BE2C (cell line): ENCODE results near the gene DLGAP4.

ENCODE experiments used
- DNase-seq: peaks from one replicate; pipeline ENCODE4 v3.0.0-alpha.2; 2020
- H3K27me3 ChIP-seq: fragments of 250-450 bp; sonication (Bioruptor Pico); 2 replicates; pipeline ENCODE4 v1.5.1; 2020; ENCODE audit warnings: mild to moderate bottlenecking
- H3K36me3 ChIP-seq: fragments of 250-450 bp; sonication (Bioruptor Pico); 2 replicates; pipeline ENCODE4 v1.5.1; 2020; ENCODE audit warnings: mild to moderate bottlenecking
- H3K4me1 ChIP-seq: fragments of 250-450 bp; sonication (Bioruptor Pico); 2 replicates; pipeline ENCODE4 v1.5.1; 2020
- H3K4me3 ChIP-seq: 2 replicates; pipeline ENCODE4 v1.5.1; 2011; ENCODE audit warnings: low read depth, low read length
- H3K9me3 ChIP-seq: fragments of 250-450 bp; sonication (Bioruptor Pico); 2 replicates; pipeline ENCODE4 v1.5.1; 2020
- TF ChIP-seq, protein P1 (sequence below): IDR thresholded peaks from 2 replicates; pipeline ENCODE4 v1.5.1; 2012; ENCODE audit warnings: mild to moderate bottlenecking, low read depth, low read length

DLGAP4 gene

DNA sequence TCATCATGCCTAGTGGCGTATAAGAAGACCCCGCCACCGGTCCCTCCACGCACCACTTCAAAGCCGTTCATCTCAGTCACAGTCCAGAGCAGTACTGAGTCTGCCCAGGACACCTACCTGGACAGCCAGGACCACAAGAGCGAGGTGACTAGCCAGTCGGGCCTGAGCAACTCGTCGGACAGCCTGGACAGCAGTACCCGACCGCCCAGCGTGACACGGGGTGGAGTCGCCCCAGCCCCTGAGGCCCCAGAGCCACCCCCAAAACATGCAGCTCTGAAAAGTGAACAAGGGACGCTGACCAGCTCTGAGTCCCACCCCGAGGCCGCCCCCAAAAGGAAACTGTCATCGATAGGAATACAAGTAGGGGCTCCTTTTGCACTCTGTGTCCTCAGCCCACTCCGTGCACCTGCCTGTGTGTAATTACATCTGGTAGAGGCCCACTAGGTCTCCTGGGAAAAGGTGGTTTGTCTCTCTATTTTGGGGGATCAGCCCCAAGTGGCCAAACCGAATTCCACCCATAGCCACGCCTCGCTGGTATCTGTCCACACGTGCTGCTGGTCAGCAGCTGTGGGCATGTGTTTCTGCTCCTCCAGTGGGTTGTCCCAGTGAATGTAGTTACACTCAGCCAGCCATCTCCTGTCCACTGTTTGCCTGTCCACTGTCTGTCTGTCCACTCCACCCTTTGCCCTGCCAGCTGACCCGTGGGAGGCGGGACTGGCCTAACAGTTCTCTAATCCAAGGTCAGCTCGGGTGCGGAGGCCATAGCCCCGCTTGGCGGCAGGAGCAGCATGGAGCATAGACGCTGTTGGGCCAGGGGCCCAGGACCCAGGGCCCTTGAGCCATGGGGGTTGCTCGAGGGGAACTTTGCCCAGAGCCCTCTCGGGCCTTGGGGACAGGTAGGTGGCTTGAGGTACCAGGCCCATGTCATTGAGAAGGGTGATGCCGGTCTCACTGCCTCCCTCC, 190.8 kb downstream of the DLGAP4 start:
- DNase-seq, result no peak
- no peak overlapping the region for H3K4me3 ChIP-seq
- no peaks in the 10 kb centered on the region for H3K27me3 ChIP-seq
- H3K9me3 ChIP-seq, result no peaks in the 10 kb centered on the region
- H3K36me3 ChIP-seq, result peaks cover 29% of the 10 kb centered on the region
- TF ChIP-seq, protein P1, sequence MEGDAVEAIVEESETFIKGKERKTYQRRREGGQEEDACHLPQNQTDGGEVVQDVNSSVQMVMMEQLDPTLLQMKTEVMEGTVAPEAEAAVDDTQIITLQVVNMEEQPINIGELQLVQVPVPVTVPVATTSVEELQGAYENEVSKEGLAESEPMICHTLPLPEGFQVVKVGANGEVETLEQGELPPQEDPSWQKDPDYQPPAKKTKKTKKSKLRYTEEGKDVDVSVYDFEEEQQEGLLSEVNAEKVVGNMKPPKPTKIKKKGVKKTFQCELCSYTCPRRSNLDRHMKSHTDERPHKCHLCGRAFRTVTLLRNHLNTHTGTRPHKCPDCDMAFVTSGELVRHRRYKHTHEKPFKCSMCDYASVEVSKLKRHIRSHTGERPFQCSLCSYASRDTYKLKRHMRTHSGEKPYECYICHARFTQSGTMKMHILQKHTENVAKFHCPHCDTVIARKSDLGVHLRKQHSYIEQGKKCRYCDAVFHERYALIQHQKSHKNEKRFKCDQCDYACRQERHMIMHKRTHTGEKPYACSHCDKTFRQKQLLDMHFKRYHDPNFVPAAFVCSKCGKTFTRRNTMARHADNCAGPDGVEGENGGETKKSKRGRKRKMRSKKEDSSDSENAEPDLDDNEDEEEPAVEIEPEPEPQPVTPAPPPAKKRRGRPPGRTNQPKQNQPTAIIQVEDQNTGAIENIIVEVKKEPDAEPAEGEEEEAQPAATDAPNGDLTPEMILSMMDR, result no peak
- H3K4me1 ChIP-seq, result no peaks in the 10 kb centered on the region

DNA sequence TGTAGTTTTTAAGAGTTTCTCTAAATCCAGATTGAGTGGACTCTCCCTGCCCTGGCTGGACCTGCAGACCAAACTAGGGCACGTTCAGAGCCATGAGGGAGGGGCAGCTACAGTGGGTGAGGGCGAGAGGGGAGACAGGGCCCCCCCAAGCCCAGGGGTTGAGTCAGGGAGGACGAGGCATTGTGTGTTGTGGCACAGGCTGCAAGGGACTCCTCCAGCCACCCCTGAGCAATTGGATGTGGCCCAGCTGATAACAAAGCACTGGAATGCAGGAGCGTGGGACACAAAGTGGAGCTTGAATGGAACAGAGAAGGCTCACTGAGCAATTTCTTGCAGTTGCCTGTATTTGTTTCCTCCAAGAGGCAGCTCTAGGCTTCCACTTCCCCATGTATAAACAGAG, 191.7 kb downstream of the DLGAP4 start:
- no peak for DNase-seq
- Histone ChIP-seq H3K4me1 (no peaks in the 10 kb centered on the region), H3K36me3 (peaks cover 31% of the 10 kb centered on the region), H3K27me3 (no peaks in the 10 kb centered on the region), H3K4me3 (no peak overlapping the region), H3K9me3 (no peaks in the 10 kb centered on the region)
- TF ChIP-seq, protein P1, result no peak

DNA sequence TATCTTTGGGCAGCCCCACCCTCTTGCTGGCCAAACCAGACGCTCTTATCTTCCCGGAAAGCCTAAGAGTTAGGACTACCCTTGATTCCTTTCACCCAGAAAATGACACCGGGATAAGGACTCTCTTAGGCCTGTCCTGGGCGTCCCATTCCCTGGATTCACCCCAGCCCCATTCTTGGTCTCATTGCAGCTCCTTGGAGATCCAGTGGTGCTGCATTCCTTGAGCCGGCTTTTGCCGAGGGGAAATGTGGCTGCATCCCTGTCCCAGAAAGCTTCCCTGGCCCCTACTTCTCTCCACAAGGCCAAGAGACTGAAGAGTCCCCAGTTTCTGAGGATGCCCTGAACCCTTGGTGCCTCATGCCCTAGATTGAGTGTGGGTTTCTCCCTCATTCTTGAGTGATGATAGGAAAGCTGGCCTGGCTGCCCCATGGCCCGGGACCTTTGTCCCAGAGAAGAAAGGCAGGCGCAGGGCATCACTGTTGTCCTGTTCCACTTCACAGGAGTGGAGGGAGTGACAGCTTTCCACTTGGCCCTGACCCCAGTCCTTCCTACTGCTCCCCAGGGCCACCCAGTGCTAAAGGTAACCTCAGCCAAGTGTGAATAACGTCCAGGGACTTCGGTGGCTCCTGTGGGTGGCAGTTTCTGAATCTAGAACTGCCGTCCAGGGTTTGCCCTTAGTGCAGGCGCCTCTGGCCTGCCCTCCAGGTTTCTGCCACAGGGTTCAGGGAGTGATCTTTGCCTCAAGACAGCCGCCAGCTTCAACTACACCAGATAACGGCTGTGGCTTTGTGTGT, 192.4 kb downstream of the DLGAP4 start:
- no peaks in the 10 kb centered on the region for H3K9me3 ChIP-seq
- H3K27me3 ChIP-seq, result no peaks in the 10 kb centered on the region
- H3K4me3 ChIP-seq, result no peak overlapping the region
- no peak for DNase-seq
- H3K36me3 ChIP-seq, result peaks cover 34% of the 10 kb centered on the region
- TF ChIP-seq, protein P1, result no peak
- H3K4me1 ChIP-seq, result no peaks in the 10 kb centered on the region

DNA sequence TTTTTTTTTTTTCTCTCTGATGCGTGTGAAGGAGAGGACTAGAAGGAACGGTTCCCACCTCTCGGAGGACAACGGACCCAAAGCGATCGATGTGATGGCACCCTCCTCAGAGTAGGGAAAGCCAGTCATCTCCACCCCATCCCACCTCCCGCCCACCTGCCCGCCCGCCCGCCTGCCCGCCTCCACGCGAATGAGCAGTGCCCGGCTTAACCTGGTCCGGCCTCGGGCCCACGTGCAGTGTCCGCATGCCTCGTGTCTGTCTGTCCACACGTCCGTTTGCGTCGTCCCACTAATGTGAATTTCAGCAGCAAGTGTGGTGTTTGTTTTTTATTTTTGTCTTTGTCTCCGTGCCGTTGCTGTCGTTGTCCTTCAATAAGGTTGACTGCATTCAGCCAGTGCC, 193.1 kb downstream of the DLGAP4 start:
- Histone ChIP-seq H3K4me3 (no peak overlapping the region), H3K4me1 (no peaks in the 10 kb centered on the region), H3K36me3 (peaks cover 38% of the 10 kb centered on the region), H3K27me3 (no peaks in the 10 kb centered on the region), H3K9me3 (no peaks in the 10 kb centered on the region)
- TF ChIP-seq, protein P1, result no peak
- DNase-seq, result no peak

DNA sequence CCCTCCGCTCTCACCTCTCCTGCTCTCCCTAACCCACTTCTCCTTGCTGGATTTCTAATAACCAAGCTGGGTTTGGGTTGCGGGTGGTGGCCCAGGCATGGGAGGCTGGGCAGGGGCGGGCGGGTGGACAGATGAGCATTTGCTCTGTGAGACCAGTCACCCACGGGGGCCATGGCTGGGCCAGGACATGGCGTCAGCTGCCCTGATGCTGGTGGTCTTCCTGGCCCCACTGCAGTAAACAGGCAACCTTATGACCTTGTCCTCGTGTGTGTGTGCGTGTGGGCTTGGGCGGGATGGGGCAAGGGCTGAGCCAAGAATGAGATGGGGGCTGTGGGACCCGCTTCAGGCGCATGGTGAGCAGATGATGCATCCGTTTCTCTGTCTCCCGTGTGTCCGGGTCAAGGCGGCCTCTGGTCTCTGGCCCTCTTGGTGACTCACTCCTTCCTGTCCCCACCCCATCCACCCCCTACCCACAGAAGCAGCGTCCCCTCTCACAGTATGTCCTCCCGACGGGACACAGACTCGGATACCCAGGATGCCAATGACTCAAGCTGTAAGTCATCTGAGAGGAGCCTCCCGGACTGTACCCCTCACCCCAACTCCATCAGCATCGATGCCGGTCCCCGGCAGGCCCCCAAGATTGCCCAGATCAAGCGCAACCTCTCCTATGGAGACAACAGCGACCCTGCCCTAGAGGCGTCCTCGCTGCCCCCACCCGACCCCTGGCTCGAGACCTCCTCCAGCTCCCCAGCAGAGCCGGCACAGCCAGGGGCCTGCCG, 193.8 kb downstream of the DLGAP4 start:
- H3K9me3 ChIP-seq, result no peaks in the 10 kb centered on the region
- no peaks in the 10 kb centered on the region for H3K4me1 ChIP-seq
- no peak overlapping the region for H3K4me3 ChIP-seq
- no peaks in the 10 kb centered on the region for H3K27me3 ChIP-seq
- TF ChIP-seq, protein P1, result no peak
- no peak for DNase-seq
- peaks cover 42% of the 10 kb centered on the region for H3K36me3 ChIP-seq
